H1 (cell line): Measurements from ENCODE around the gene CIT. TPM values are rescaled to one million over a fixed set of nuclear protein-coding genes. Genes with fewer than 3 reads are reported as not detected.

Experiments
- CTCF ChIA-PET: fragments of 300-600 bp; sonication (Branson Sonifier 250); formaldehyde crosslinking; loops from one replicate; lab custom pipeline; 2021; ENCODE audit not compliant: partially characterized antibody; lab: Charles Lee
- POLR2A ChIA-PET: fragments of 300-600 bp; sonication (Branson Sonifier 250); formaldehyde crosslinking; loops from one replicate; lab custom pipeline; 2021; ENCODE audit warnings: inconsistent platforms; ENCODE audit not compliant: partially characterized antibody; lab: Charles Lee
- DNase-seq, 2 experiments: peaks; one replicate each; pipeline versions ENCODE4 v3.0.0 to v3.0.0-alpha.2; 2010 to 2022; ENCODE audit warnings: low spot score in 2 of 2, low read depth in 1 of 2, mixed read lengths in 1 of 2
- FAIRE-seq: peaks from 2 replicates; lab custom pipeline; 2011; peaks lifted over from hg19 to GRCh38; lab: Jason Lieb, UNC
- H2AFZ ChIP-seq: 2 replicates; pipeline ENCODE4 v1.8.1; 2012; ENCODE audit warnings: low read length, inconsistent platforms
- H2AK5ac ChIP-seq: 2 replicates; pipeline ENCODE4 v1.6.1; 2013; ENCODE audit warnings: low read depth, low read length
- H2BK120ac ChIP-seq: replicated peaks from 2 replicates; pipeline ENCODE3; 2013; ENCODE audit warnings: low read depth, low read length, inconsistent platforms
- H2BK12ac ChIP-seq: 2 replicates; pipeline ENCODE4 v1.6.1; 2013; ENCODE audit warnings: low read depth, low read length
- H2BK15ac ChIP-seq: 2 replicates; pipeline ENCODE4 v1.6.1; 2013; ENCODE audit warnings: low read length
- H2BK20ac ChIP-seq: 2 replicates; pipeline ENCODE4 v1.6.1; 2013; ENCODE audit warnings: low read length
- H2BK5ac ChIP-seq: 2 replicates; pipeline ENCODE4 v1.6.1; 2013; ENCODE audit warnings: low read depth, low read length
- H3K14ac ChIP-seq: 2 replicates; pipeline ENCODE4 v1.6.1; 2013; ENCODE audit warnings: inconsistent platforms; ENCODE audit not compliant: insufficient read length
- H3K18ac ChIP-seq: 2 replicates; pipeline ENCODE4 v1.6.1; 2013; ENCODE audit warnings: low read length; ENCODE audit errors: extremely low read depth
- H3K23ac ChIP-seq: 2 replicates; pipeline ENCODE4 v1.6.1; 2013; ENCODE audit warnings: inconsistent platforms; ENCODE audit not compliant: insufficient read length
- H3K23me2 ChIP-seq: 2 replicates; pipeline ENCODE4 v1.6.1; 2013; ENCODE audit warnings: low read depth, low read length
- H3K27ac ChIP-seq: 2 replicates; pipeline ENCODE4 v1.6.1; 2011; ENCODE audit warnings: low read depth, low read length, inconsistent platforms
- H3K27me3 ChIP-seq, 4 experiments: replicated peaks in 1 of 4; 1 replicate in 1 of 4; 2 replicates in 3 of 4; pipeline versions ENCODE4 v1.6.1 to v1.8.1; 2011 to 2013; ENCODE audit warnings: low read length in 3 of 4, mild to moderate bottlenecking in 3 of 4, inconsistent platforms in 2 of 4, mixed read lengths in 2 of 4, moderate library complexity in 1 of 4; ENCODE audit not compliant: control insufficient read depth in 3 of 4, insufficient read depth in 3 of 4; ENCODE audit errors: extremely low read depth in 1 of 4
- H3K36me3 ChIP-seq, 4 experiments: 2 replicates each; pipeline versions ENCODE4 v1.6.1 to v1.8.1; 2011 to 2013; ENCODE audit warnings: mild to moderate bottlenecking in 4 of 4, low read length in 3 of 4, moderate library complexity in 2 of 4, control low read depth in 1 of 4, inconsistent platforms in 1 of 4; ENCODE audit not compliant: insufficient read depth in 4 of 4, control insufficient read depth in 2 of 4
- H3K4ac ChIP-seq: replicated peaks from 2 replicates; pipeline ENCODE3; 2013; ENCODE audit warnings: low read length, low read depth, mixed read lengths, inconsistent platforms; ENCODE audit not compliant: insufficient read length
- H3K4me1 ChIP-seq, 4 experiments: replicated peaks in 1 of 4; 1 replicate in 1 of 4; 2 replicates in 3 of 4; pipeline versions ENCODE4 v1.6.1 to v1.8.1; 2011 to 2013; ENCODE audit warnings: low read length in 3 of 4, inconsistent platforms in 2 of 4, mixed read lengths in 1 of 4; ENCODE audit not compliant: insufficient read depth in 4 of 4, control insufficient read depth in 3 of 4
- H3K4me2 ChIP-seq, 2 experiments: 2 replicates each; pipeline versions ENCODE4 v1.6.1 to v1.8.1; 2011 to 2013; ENCODE audit warnings: low read depth in 2 of 2, low read length in 2 of 2, control low read depth in 1 of 2, inconsistent platforms in 1 of 2, mild to moderate bottlenecking in 1 of 2; ENCODE audit not compliant: insufficient read depth in 1 of 2
- H3K4me3 ChIP-seq, 4 experiments: fragments of 200-600, 300-600 bp in 1 of 4; sonication (generic), shearing (Covaris generic), sonication (Bioruptor Twin) in 1 of 4; 2 replicates each; pipeline versions ENCODE4 v1.5.1 to v1.8.1; 2011 to 2016; ENCODE audit warnings: low read length in 4 of 4, low read depth in 3 of 4, control low read depth in 2 of 4, inconsistent platforms in 2 of 4, mild to moderate bottlenecking in 2 of 4, mixed read lengths in 1 of 4, moderate library complexity in 1 of 4; ENCODE audit not compliant: insufficient read depth in 2 of 4; ENCODE audit errors: extremely low read depth in 1 of 4
- H3K56ac ChIP-seq: replicated peaks from 2 replicates; pipeline ENCODE3; 2013; ENCODE audit warnings: low read depth, mild to moderate bottlenecking, mixed read lengths, low read length, inconsistent platforms; ENCODE audit not compliant: insufficient read length
- H3K79me1 ChIP-seq: 2 replicates; pipeline ENCODE4 v1.6.1; 2013; ENCODE audit warnings: low read depth, low read length, control low read depth
- H3K79me2 ChIP-seq, 2 experiments: 2 replicates each; pipeline versions ENCODE4 v1.6.1 to v1.8.1; 2012 to 2013; ENCODE audit warnings: low read length in 2 of 2, mild to moderate bottlenecking in 2 of 2, inconsistent platforms in 1 of 2; ENCODE audit not compliant: insufficient read depth in 2 of 2, control insufficient read depth in 1 of 2
- H3K9ac ChIP-seq, 4 experiments: replicated peaks in 1 of 4; 1 replicate in 1 of 4; 2 replicates in 3 of 4; pipeline versions ENCODE4 v1.6.1 to v1.8.1; 2011 to 2013; ENCODE audit warnings: low read depth in 3 of 4, low read length in 3 of 4, control low read depth in 2 of 4, mild to moderate bottlenecking in 2 of 4, moderate library complexity in 2 of 4, inconsistent platforms in 1 of 4; ENCODE audit errors: extremely low read depth in 1 of 4
- H3K9me3 ChIP-seq, 2 experiments: 2 replicates each; pipeline versions ENCODE4 v1.6.1 to v1.8.1; 2012 to 2013; ENCODE audit warnings: mild to moderate bottlenecking in 2 of 2, moderate library complexity in 2 of 2, control low read depth in 1 of 2, inconsistent platforms in 1 of 2, low read depth in 1 of 2, low read length in 1 of 2, mixed read lengths in 1 of 2; ENCODE audit not compliant: insufficient read depth in 2 of 2
- H4K20me1 ChIP-seq, 2 experiments: replicated peaks in 1 of 2; 2 replicates each; pipeline versions ENCODE3 to v1.8.1; 2011 to 2013; ENCODE audit warnings: inconsistent platforms in 2 of 2, low read length in 2 of 2, mild to moderate bottlenecking in 1 of 2; ENCODE audit not compliant: insufficient read depth in 2 of 2, control insufficient read depth in 1 of 2
- H4K5ac ChIP-seq: 2 replicates; pipeline ENCODE4 v1.6.1; 2013; ENCODE audit warnings: low read length, low read depth, mixed read lengths, inconsistent platforms; ENCODE audit not compliant: insufficient read length
- H4K8ac ChIP-seq: 2 replicates; pipeline ENCODE4 v1.8.0; 2013; ENCODE audit warnings: mild to moderate bottlenecking, moderate library complexity, low read length, inconsistent platforms; ENCODE audit not compliant: insufficient read depth; ENCODE audit errors: extremely low read depth
- H4K91ac ChIP-seq: replicated peaks from 2 replicates; pipeline ENCODE3; 2013; ENCODE audit warnings: low read length, mixed read lengths, inconsistent platforms; ENCODE audit not compliant: insufficient read length
- HDAC6 ChIP-seq: IDR thresholded peaks from one replicate; pipeline ENCODE4 v1.7.1; 2012; ENCODE audit warnings: low read depth, mild to moderate bottlenecking, inconsistent platforms, low read length, moderate library complexity
- NRF1 ChIP-seq: IDR thresholded peaks from 2 replicates; pipeline ENCODE4 v1.6.1; 2011; ENCODE audit warnings: mild to moderate bottlenecking, low read depth, low read length, improper control_type of control experiment
- RNF2 ChIP-seq: fragments of 200-900, 300-1000 bp; sonication (generic); IDR thresholded peaks from 2 replicates; pipeline ENCODE4 v1.7.1; 2016; ENCODE audit warnings: borderline replicate concordance, low read depth, mild to moderate bottlenecking, antibody characterized with exemption, low read length; ENCODE audit not compliant: poor library complexity, severe bottlenecking; ENCODE audit errors: missing control alignments
- YY1 ChIP-seq: IDR thresholded peaks from 2 replicates; pipeline ENCODE4 v1.6.1; 2011; ENCODE audit warnings: low read depth, mild to moderate bottlenecking, low read length
- WGBS, 2 experiments: shearing (Covaris generic) in 1 of 2; methylation state at CpG; one replicate each; pipeline versions ENCODE4 v1.1.6 to v1.1.7; 2013 to 2015; ENCODE audit warnings: low lambda C conversion rate in 2 of 2, mixed read lengths in 2 of 2, inconsistent platforms in 1 of 2, low coverage in 1 of 2, missing lambda C conversion rate in 1 of 2; ENCODE audit not compliant: insufficient replicate concordance in 2 of 2, insufficient coverage in 1 of 2, insufficient read length in 1 of 2; ENCODE audit errors: extremely low coverage in 1 of 2, missing lambda C conversion rate in 1 of 2; 5-methylcytosine and 5-hydroxymethylcytosine counted together
- polyA plus RNA-seq, 7 experiments: library from polyadenylated mRNA; depleted of rRNA in 3 of 7; stranded (reverse) in 5 of 7; unstranded in 2 of 7; fragments of >200 nt in 5 of 7; fragments of 200-250 nt in 2 of 7; gene quantifications; 1 replicate in 5 of 7; 2 replicates in 1 of 7; 4 replicates in 1 of 7; pipeline versions ENCODE4 v1.2.1 to v1.2.3, GENCODE V29; 2011 to 2013; ENCODE audit warnings: missing spikeins in 2 of 7, mixed read lengths in 2 of 7
- total RNA-seq: library from RNA; stranded (reverse); fragmentation: NEBNext Ultra II Directional; extraction: Animal tissue kit (Norgen Biotek cat#: 25700); gene quantifications from 2 replicates; pipeline ENCODE4 v1.2.1, GENCODE V29; 2021
- TF ChIP-seq, protein P1 (sequence below): IDR thresholded peaks from 2 replicates; pipeline ENCODE4 v1.6.1; 2012; ENCODE audit warnings: low read length, inconsistent platforms

CIT gene
- total and polyA plus RNA-seq, 2 of the 8 experiments (the other 6 are each of a cell fraction or from before 2014, with no cell fraction given): 17.1 to 60.9 TPM

DNA sequence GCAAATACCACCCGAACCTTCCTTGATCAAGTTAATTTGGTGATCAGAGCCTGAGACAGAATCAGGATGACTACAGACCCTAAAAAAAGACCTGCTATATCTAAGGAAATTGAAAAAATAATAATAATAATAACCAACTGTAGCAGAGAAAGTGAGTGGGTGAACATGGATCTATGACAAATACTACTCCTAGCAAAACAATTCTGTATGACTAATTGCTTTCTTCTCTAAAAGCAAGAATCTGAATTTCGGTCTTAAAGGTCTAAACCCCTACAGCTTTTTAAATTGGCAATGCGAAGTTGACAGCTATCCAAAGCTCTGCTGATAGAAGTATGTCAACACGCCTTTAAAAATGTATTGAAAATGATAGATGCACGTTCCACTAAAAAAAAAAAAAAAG is 107.0 kb downstream of the CIT start:
- no peak overlapping the region for H3K9ac ChIP-seq
- H3K4me2 ChIP-seq: no peak overlapping the region
- 93% methylated on average over 5 of the region's 5 CpGs; no CpG with 5 or more reads in 1 of the 2 experiments for WGBS, 2 experiments
- no peak overlapping the region for H3K23ac ChIP-seq
- no peak overlapping the region for H2BK120ac ChIP-seq
- POLR2A ChIA-PET: no interaction called here
- no peak overlapping the region for H2BK5ac ChIP-seq
- no peak for TF ChIP-seq YY1
- no peak for TF ChIP-seq HDAC6
- TF ChIP-seq, protein P1, sequence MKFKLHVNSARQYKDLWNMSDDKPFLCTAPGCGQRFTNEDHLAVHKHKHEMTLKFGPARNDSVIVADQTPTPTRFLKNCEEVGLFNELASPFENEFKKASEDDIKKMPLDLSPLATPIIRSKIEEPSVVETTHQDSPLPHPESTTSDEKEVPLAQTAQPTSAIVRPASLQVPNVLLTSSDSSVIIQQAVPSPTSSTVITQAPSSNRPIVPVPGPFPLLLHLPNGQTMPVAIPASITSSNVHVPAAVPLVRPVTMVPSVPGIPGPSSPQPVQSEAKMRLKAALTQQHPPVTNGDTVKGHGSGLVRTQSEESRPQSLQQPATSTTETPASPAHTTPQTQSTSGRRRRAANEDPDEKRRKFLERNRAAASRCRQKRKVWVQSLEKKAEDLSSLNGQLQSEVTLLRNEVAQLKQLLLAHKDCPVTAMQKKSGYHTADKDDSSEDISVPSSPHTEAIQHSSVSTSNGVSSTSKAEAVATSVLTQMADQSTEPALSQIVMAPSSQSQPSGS: no peak
- no peak for TF ChIP-seq RNF2
- TF ChIP-seq NRF1: no peak
- no peak overlapping the region for H3K18ac ChIP-seq
- H3K56ac ChIP-seq: no peak overlapping the region
- no peak overlapping the region for H3K27ac ChIP-seq
- H3K4me3 ChIP-seq: no peak overlapping the region
- no peak overlapping the region for H3K14ac ChIP-seq
- no peaks in the 10 kb centered on the region for H3K27me3 ChIP-seq
- no peak overlapping the region for H2BK12ac ChIP-seq
- H3K79me1 ChIP-seq: no peaks in the 10 kb centered on the region
- H3K4ac ChIP-seq: no peak overlapping the region
- H2BK15ac ChIP-seq: no peak overlapping the region
- H4K5ac ChIP-seq: no peak overlapping the region
- no peaks in the 10 kb centered on the region for H3K9me3 ChIP-seq
- H4K8ac ChIP-seq: no peak overlapping the region
- no peaks in the 10 kb centered on the region for H3K4me1 ChIP-seq
- peaks cover 6 to 57% (median 36%) of the 10 kb centered on the region in 4 experiments; a peak in 7 of 8 replicates for H3K36me3 ChIP-seq
- no peaks in the 10 kb centered on the region for H3K23me2 ChIP-seq
- CTCF ChIA-PET: no interaction called here
- DNase-seq (no peak), FAIRE-seq (no peak)
- peaks cover 0 to 2% of the 10 kb centered on the region in 2 experiments for H4K20me1 ChIP-seq
- no peak overlapping the region for H4K91ac ChIP-seq
- H3K79me2 ChIP-seq: no peaks in the 10 kb centered on the region
- H2AFZ ChIP-seq: no peak overlapping the region
- H2BK20ac ChIP-seq: no peak overlapping the region
- H2AK5ac ChIP-seq: no peak overlapping the region
